Panc1 (cell line): ENCODE data around the gene C11orf87. TPM values are rescaled to one million over a fixed set of nuclear protein-coding genes. Genes with fewer than 3 reads are reported as not detected.

Experiments used
- ATAC-seq: fragments of 200-7000 bp; cut with Tn5 transposase; 2 replicates; pipeline ENCODE4 v1.9.1; 2020; ENCODE audit warnings: mild to moderate bottlenecking, moderate library complexity
- BruUV-seq: library from RNA; stranded (reverse); fragments of 400-500 nt; replicated peaks from 2 replicates; lab custom pipeline; 2021; lab: Mats Ljungman, UMichigan
- CTCF ChIA-PET: fragments of 300-600 bp; sonication (Branson Sonifier 250); formaldehyde crosslinking; loops from one replicate; lab custom pipeline; 2022; ENCODE audit warnings: antibody characterized with exemption; lab: Charles Lee
- POLR2A ChIA-PET: fragments of 300-600 bp; sonication (Branson Sonifier 250); formaldehyde crosslinking; loops from one replicate; lab custom pipeline; 2022; ENCODE audit warnings: antibody characterized with exemption; lab: Charles Lee
- DNase-seq: peaks from one replicate; pipeline ENCODE4 v3.0.0-alpha.2; 2010; ENCODE audit warnings: low read depth, low spot score
- H3K27ac ChIP-seq: 2 replicates; pipeline ENCODE4 v1.5.1; 2011; ENCODE audit warnings: mild to moderate bottlenecking, low read length, inconsistent platforms
- H3K27me3 ChIP-seq: fragments of 200-500 bp; sonication (Bioruptor generic); 2 replicates; pipeline ENCODE4 v1.6.0; 2014; ENCODE audit warnings: low read length, inconsistent platforms; ENCODE audit not compliant: control insufficient read depth, insufficient read depth
- H3K36me3 ChIP-seq: fragments of 200-500 bp; sonication (Bioruptor generic); 2 replicates; pipeline ENCODE4 v1.5.1; 2014; ENCODE audit warnings: inconsistent platforms, mild to moderate bottlenecking, low read length, moderate library complexity; ENCODE audit not compliant: control insufficient read depth, insufficient read depth
- H3K4me1 ChIP-seq: 2 replicates; pipeline ENCODE4 v1.5.1; 2011; ENCODE audit warnings: inconsistent platforms, mild to moderate bottlenecking, low read length, moderate library complexity; ENCODE audit not compliant: control insufficient read depth, insufficient read depth
- H3K4me3 ChIP-seq, 2 experiments: 2 replicates each; pipeline ENCODE4 v1.5.1; 2011 to 2012; ENCODE audit warnings: low read depth in 2 of 2, low read length in 2 of 2, mild to moderate bottlenecking in 2 of 2, inconsistent platforms in 1 of 2, moderate library complexity in 1 of 2
- H3K9me3 ChIP-seq: fragments of 200-500 bp; sonication (Bioruptor generic); 2 replicates; pipeline ENCODE4 v1.5.1; 2014; ENCODE audit warnings: low read depth, mild to moderate bottlenecking, inconsistent platforms, low read length, moderate library complexity; ENCODE audit not compliant: control insufficient read depth, insufficient read depth
- CTCF ChIP-seq: fragments of 450-650 bp; IDR thresholded peaks from 2 replicates; pipeline ENCODE4 v1.5.1; 2017; ENCODE audit warnings: mild to moderate bottlenecking
- POLR2AphosphoS5 ChIP-seq: IDR thresholded peaks from 2 replicates; pipeline ENCODE4 v1.6.1; 2012; ENCODE audit warnings: mild to moderate bottlenecking, low read depth, low read length, moderate library complexity
- REST ChIP-seq, 2 experiments: IDR thresholded peaks; 2 replicates each; pipeline ENCODE4 v1.6.1; 2011 to 2012; ENCODE audit warnings: low read depth in 2 of 2, control low read depth in 1 of 2, low read length in 1 of 2, mild to moderate bottlenecking in 1 of 2, moderate library complexity in 1 of 2; ENCODE audit not compliant: insufficient read depth in 1 of 2
- SIN3A ChIP-seq: IDR thresholded peaks from 2 replicates; pipeline ENCODE4 v1.6.1; 2012; ENCODE audit warnings: low read depth, mild to moderate bottlenecking, low read length, moderate library complexity, borderline replicate concordance; ENCODE audit not compliant: insufficient read depth
- TCF7L2 ChIP-seq: IDR thresholded peaks from 2 replicates; pipeline ENCODE4 v1.6.1; 2011; ENCODE audit warnings: mild to moderate bottlenecking, low read depth, low read length, inconsistent platforms
- in situ Hi-C: cut with HindIII; loops from 2 replicates; pipeline ENCODE4 v1.10.0; 2016; ENCODE audit warnings: low sequenced_read_pairs, low pct_unique_long_range_greater_than_20kb
- intact Hi-C: fragments of 100-400 bp; cut with micrococcal nuclease; formaldehyde crosslinking; loops from one replicate; pipeline ENCODE4 v1.10.0; 2022; ENCODE audit not compliant: unreplicated experiment
- total RNA-seq: library from RNA; stranded (reverse); gene quantifications from one replicate; pipeline ENCODE4 v1.2.1, GENCODE V29; 2021; ENCODE audit not compliant: unreplicated experiment

Gene C11orf87
- total RNA-seq, 1 experiment from 2014 or later, result not detected

GRCh38 chr11:109390752-109391151 lies 31.2 kb upstream of the C11orf87 start:
- ChIA-PET CTCF (no interaction called here), POLR2A (no interaction called here)
- TF ChIP-seq REST (IDR thresholded peaks at IDR 0.05; ENCODE audit: insufficient read depth in 1 of 2, low read depth in 2 of 2, low read length in 1 of 2) (no peak), TCF7L2 (no peak), SIN3A (no peak), CTCF (no peak), POLR2AphosphoS5 (no peak)
- no peaks in the 10 kb centered on the region for H3K27me3 ChIP-seq
- no peak for DNase-seq
- H3K27ac ChIP-seq, result no peak overlapping the region
- H3K36me3 ChIP-seq, result no peaks in the 10 kb centered on the region
- no peaks in the 10 kb centered on the region for H3K9me3 ChIP-seq
- in situ Hi-C loops, result no loop called here
- no TSS peak for BruUV-seq
- no peaks in the 10 kb centered on the region for H3K4me1 ChIP-seq
- ATAC-seq, result no peak
- intact Hi-C loops, result no loop called here
- H3K4me3 ChIP-seq, result no peak overlapping the region

- in situ Hi-C loops (no loop called here), intact Hi-C loops (no loop called here)
- ChIA-PET POLR2A (no interaction called here), CTCF (no interaction called here)
- no peak for ATAC-seq
- Histone ChIP-seq H3K27me3 (no peaks in the 10 kb centered on the region), H3K4me1 (no peaks in the 10 kb centered on the region), H3K36me3 (no peaks in the 10 kb centered on the region), H3K27ac (no peak overlapping the region), H3K4me3 (no peak overlapping the region), H3K9me3 (no peaks in the 10 kb centered on the region)
- BruUV-seq, result no TSS peak
- no peak for TF ChIP-seq REST (IDR thresholded peaks at IDR 0.05; ENCODE audit: insufficient read depth in 1 of 2, low read depth in 2 of 2, low read length in 1 of 2)
- TF ChIP-seq SIN3A, result no peak
- TF ChIP-seq POLR2AphosphoS5, result no peak
- TF ChIP-seq CTCF, result no peak
- TF ChIP-seq TCF7L2, result no peak
- no peak for DNase-seq
Measured at GRCh38 chr11:109401545-109401944, 20.4 kb upstream of the C11orf87 start.
